ENCODE measurements around the gene RASAL2. TPM values are rescaled to one million over a fixed set of nuclear protein-coding genes. Genes with fewer than 3 reads are reported as not detected.

The RASAL2 gene
- total RNA-seq, 4 donors from 2014 or later: 26.0 to 51.4 (median 31.0) TPM

- 61 to 85% methylated on average over 6 of the region's 6 CpGs for WGBS, 2 donors
- no peak overlapping the region for H3K4me3 ChIP-seq (ENCODE audit: low read depth, poor library complexity, severe bottlenecking)
- DNase-seq (ENCODE audit: low spot score in 2 of 2): no peak
- intact Hi-C loops (cut with DNase I; ENCODE audit: low total_unique reads): no loop called here
- no peak for TF ChIP-seq POLR2A (IDR thresholded peaks at IDR 0.05)
- TF ChIP-seq CTCF (IDR thresholded peaks at IDR 0.05): no peak
Observed at GRCh38 chr1:178160736-178161475, 67.0 kb downstream of the RASAL2 start.

GRCh38 chr1:178161516-178161915 is 67.6 kb downstream of the RASAL2 start:
- TF ChIP-seq POLR2A (IDR thresholded peaks at IDR 0.05) (no peak), CTCF (IDR thresholded peaks at IDR 0.05) (no peak)
- intact Hi-C loops (cut with DNase I; ENCODE audit: low total_unique reads): no loop called here
- H3K4me3 ChIP-seq (ENCODE audit: low read depth, poor library complexity, severe bottlenecking): no peak overlapping the region
- DNase-seq (ENCODE audit: low spot score in 2 of 2): no peak
- WGBS, 2 donors: 70% methylated on average over 2 of the region's 2 CpGs

- intact Hi-C loops (cut with DNase I; ENCODE audit: low total_unique reads): no loop called here
- H3K4me3 ChIP-seq (ENCODE audit: low read depth, poor library complexity, severe bottlenecking): no peak overlapping the region
Observed at GRCh38 chr1:178165196-178165595, 71.3 kb downstream of the RASAL2 start.

GRCh38 chr1:178166429-178167024 is 72.6 kb downstream of the RASAL2 start:
- DNase-seq (ENCODE audit: low spot score in 2 of 2): no peak
- intact Hi-C loops (cut with DNase I; ENCODE audit: low total_unique reads): no loop called here
- 26 to 32% methylated on average over 1 of the region's 1 CpG for WGBS, 2 donors
- TF ChIP-seq POLR2A (IDR thresholded peaks at IDR 0.05): no peak
- TF ChIP-seq CTCF (IDR thresholded peaks at IDR 0.05): no peak
- H3K4me3 ChIP-seq (ENCODE audit: low read depth, poor library complexity, severe bottlenecking): no peak overlapping the region

More at GRCh38 chr1:178165196-178165595, 71.3 kb downstream of the RASAL2 start:
- DNase-seq (ENCODE audit: low spot score in 2 of 2): no peak
- TF ChIP-seq CTCF (IDR thresholded peaks at IDR 0.05) (no peak), POLR2A (IDR thresholded peaks at IDR 0.05) (no peak)
- WGBS, 2 donors: 90 to 91% methylated on average over 1 of the region's 1 CpG

- DNase-seq (ENCODE audit: low spot score in 2 of 2): no peak
- intact Hi-C loops (cut with DNase I; ENCODE audit: low total_unique reads): no loop called here
- WGBS, 2 donors: 76 to 84% methylated on average over 2 of the region's 2 CpGs
- no peak overlapping the region for H3K4me3 ChIP-seq (ENCODE audit: low read depth, poor library complexity, severe bottlenecking)
- no peak for TF ChIP-seq POLR2A (IDR thresholded peaks at IDR 0.05)
- no peak for TF ChIP-seq CTCF (IDR thresholded peaks at IDR 0.05)
Observed at GRCh38 chr1:178168536-178168935, 74.6 kb downstream of the RASAL2 start.
